ENCODE results near the gene PLAAT4. TPM values are rescaled to one million over a fixed set of nuclear protein-coding genes. Genes with fewer than 3 reads are reported as not detected.

The PLAAT4 gene
- total and polyA plus RNA-seq, 2 of the 8 experiments (the other 6 are each of a cell fraction or from before 2014, with no cell fraction given), result 2.8 to 4.1 TPM

DNA sequence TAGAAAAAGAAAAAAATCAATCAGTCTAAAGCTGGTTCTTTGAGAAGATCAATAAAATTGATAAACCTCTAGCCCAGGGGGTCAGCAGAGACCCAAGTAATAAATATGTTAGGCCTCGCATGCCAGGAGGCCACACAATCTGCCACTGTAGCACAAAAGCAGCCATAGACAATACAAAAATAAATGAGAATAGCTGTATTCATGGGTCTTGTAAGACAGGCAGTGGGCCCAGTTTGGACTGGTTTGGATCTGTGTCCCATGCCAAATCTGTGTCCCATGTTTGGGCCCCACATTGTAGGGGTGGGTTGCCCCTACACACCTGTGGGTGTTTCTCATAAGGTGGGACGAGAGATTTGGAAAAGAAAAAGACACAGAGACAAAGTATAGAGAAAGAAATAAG is 6.6 kb upstream of the PLAAT4 start:
- Histone ChIP-seq H2BK5ac (ENCODE audit: low read depth, low read length) (peak overlapping the region; percentile 58), H3K9me3 (ENCODE audit: insufficient read depth in 2 of 2, low read depth in 1 of 2, low read length in 1 of 2) (no peaks in the 10 kb centered on the region; a peak in 1 of 4 replicates), H2BK15ac (ENCODE audit: low read length) (no peak overlapping the region), H3K36me3 (ENCODE audit: control insufficient read depth in 2 of 4, insufficient read depth in 4 of 4, low read length in 3 of 4) (no peaks in the 10 kb centered on the region), H3K4me3 (ENCODE audit: extremely low read depth in 1 of 4, insufficient read depth in 2 of 4, low read depth in 3 of 4, low read length in 4 of 4) (peak overlapping the region in 3 of 4 experiments; percentile 11 to 37 (median 22); a peak in 4 of 8 replicates), H2BK20ac (ENCODE audit: low read length) (peak overlapping the region; percentile 82), H3K23ac (ENCODE audit: insufficient read length) (no peak overlapping the region), H4K91ac (replicated peaks; ENCODE audit: insufficient read length, low read length) (peak overlapping the region; percentile 99), H4K5ac (ENCODE audit: insufficient read length, low read depth, low read length) (peak overlapping the region; percentile 94), H2AK5ac (ENCODE audit: low read depth, low read length) (peak overlapping the region; percentile 93; the same call in 1 of the 2 replicates), H2BK120ac (replicated peaks; ENCODE audit: low read depth, low read length) (peak overlapping the region; percentile 99), H3K27ac (ENCODE audit: low read depth, low read length) (peak overlapping the region; percentile 89), H3K4me1 (replicated peaks in 1 of 4; ENCODE audit: control insufficient read depth in 3 of 4, insufficient read depth in 4 of 4, low read length in 3 of 4) (peaks cover 16 to 31% (median 30%) of the 10 kb centered on the region in 4 experiments; a peak in 6 of 7 replicates), H3K79me2 (ENCODE audit: control insufficient read depth in 1 of 2, insufficient read depth in 2 of 2, low read length in 2 of 2) (no peaks in the 10 kb centered on the region), H3K14ac (ENCODE audit: insufficient read length) (no peak overlapping the region), H2BK12ac (ENCODE audit: low read depth, low read length) (peak overlapping the region; percentile 80; the same call in 1 of the 2 replicates), H3K9ac (replicated peaks in 1 of 4; ENCODE audit: extremely low read depth in 1 of 4, low read depth in 3 of 4, low read length in 3 of 4) (peak overlapping the region in 2 of 4 experiments; percentile 44 to 65; a peak in 4 of 7 replicates), H2AFZ (ENCODE audit: low read length) (no peak overlapping the region), H3K79me1 (ENCODE audit: low read depth, low read length) (no peaks in the 10 kb centered on the region), H4K8ac (ENCODE audit: extremely low read depth, insufficient read depth, low read length) (peak overlapping the region; percentile 85; the same call in 1 of the 2 replicates), H3K27me3 (replicated peaks in 1 of 4; ENCODE audit: control insufficient read depth in 3 of 4, extremely low read depth in 1 of 4, insufficient read depth in 3 of 4, low read length in 3 of 4) (no peaks in the 10 kb centered on the region), H3K4ac (replicated peaks; ENCODE audit: insufficient read length, low read depth, low read length) (peak overlapping the region; percentile 94), H3K4me2 (ENCODE audit: insufficient read depth in 1 of 2, low read depth in 2 of 2, low read length in 2 of 2) (peak overlapping the region; percentile 54 to 56), H4K20me1 (replicated peaks in 1 of 2; ENCODE audit: control insufficient read depth in 1 of 2, insufficient read depth in 2 of 2, low read length in 2 of 2) (no peaks in the 10 kb centered on the region), H3K23me2 (ENCODE audit: low read depth, low read length) (no peaks in the 10 kb centered on the region; the same call in 1 of the 2 replicates), H3K56ac (replicated peaks; ENCODE audit: insufficient read length, low read depth, low read length) (peak overlapping the region; percentile 59), H3K18ac (ENCODE audit: extremely low read depth, low read length) (peak overlapping the region; percentile 90)
- no peak for TF ChIP-seq HDAC2 (IDR thresholded peaks at IDR 0.05; ENCODE audit: borderline replicate concordance in 1 of 2, low read depth in 2 of 2, low read length in 2 of 2)
- DNase-seq (ENCODE audit: low read depth in 1 of 2, low spot score in 2 of 2) (no peak), FAIRE-seq (no peak)
- CTCF ChIA-PET (ENCODE audit: partially characterized antibody), result interaction anchor here (0.6 to 1.8 kb wide), 3 partner anchors 18 to 109 kb away, joined by 3 to 10 read pairs (median 4); no protein-coding TSS in a partner anchor
- POLR2A ChIA-PET (ENCODE audit: partially characterized antibody), result interaction anchor here (0.6 to 2.2 kb wide), 12 partner anchors 8 to 689 kb away, joined by 3 to 17 read pairs (median 4); partner anchors contain the start of genes ATL3, LGALS12 and PLAAT5
- 29% methylated on average over 2 of the region's 2 CpGs; no CpG with 5 or more reads in 1 of the 2 experiments for WGBS, 2 experiments (ENCODE audit: extremely low coverage in 1 of 2, insufficient coverage in 1 of 2, insufficient read length in 1 of 2, insufficient replicate concordance in 2 of 2, low coverage in 1 of 2, low lambda C conversion rate in 2 of 2, missing lambda C conversion rate in 1 of 2)

Measured in H1 (cell line).